PC-3 (cell line): ENCODE measurements around the gene FAM76A.
"Not testable (repeated sequence)": the region's sequence is repeated elsewhere in the genome, so short reads cannot be mapped to it uniquely, and the experiment has no call there.

Experiments used
- EZH2 ChIP-seq: fragments of 300-600 bp; sonication (generic); IDR thresholded peaks from one replicate; pipeline ENCODE4 v1.6.1; 2017; ENCODE audit warnings: antibody characterized with exemption, mild to moderate bottlenecking, low read length; ENCODE audit not compliant: unreplicated experiment
- EZH2phosphoT487 ChIP-seq: fragments of 300-600 bp; sonication (generic); IDR thresholded peaks from 2 replicates; pipeline ENCODE4 v1.6.1; 2018; ENCODE audit warnings: mild to moderate bottlenecking, antibody characterized with exemption, low read length, borderline replicate concordance
- TF ChIP-seq, protein P1 (sequence below): fragments of 300-600 bp; sonication (generic); conservative IDR thresholded peaks from 2 replicates; pipeline ENCODE4 v1.5.1; 2017; ENCODE audit warnings: antibody characterized with exemption, low read depth, mild to moderate bottlenecking, low read length

DNA sequence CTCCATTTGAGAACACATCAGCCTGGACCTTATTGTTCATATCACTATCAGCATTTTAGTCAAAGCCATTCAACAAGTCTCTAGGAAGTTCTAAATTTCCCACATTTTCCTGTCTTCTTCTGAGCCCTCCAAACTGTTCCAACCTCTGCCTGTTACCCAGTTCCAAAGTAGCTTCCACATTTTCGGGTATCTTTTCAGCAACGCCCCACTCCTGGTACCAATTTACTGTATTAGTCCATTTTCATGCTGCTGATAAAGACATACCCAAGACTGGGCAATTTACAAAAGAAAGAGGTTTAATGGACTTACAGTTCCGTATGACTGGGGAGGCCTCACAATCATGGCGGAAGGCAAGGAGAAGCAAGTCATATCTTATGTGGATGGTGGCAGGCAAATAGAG is 44.2 kb upstream of the FAM76A start:
- TF ChIP-seq, protein P1, sequence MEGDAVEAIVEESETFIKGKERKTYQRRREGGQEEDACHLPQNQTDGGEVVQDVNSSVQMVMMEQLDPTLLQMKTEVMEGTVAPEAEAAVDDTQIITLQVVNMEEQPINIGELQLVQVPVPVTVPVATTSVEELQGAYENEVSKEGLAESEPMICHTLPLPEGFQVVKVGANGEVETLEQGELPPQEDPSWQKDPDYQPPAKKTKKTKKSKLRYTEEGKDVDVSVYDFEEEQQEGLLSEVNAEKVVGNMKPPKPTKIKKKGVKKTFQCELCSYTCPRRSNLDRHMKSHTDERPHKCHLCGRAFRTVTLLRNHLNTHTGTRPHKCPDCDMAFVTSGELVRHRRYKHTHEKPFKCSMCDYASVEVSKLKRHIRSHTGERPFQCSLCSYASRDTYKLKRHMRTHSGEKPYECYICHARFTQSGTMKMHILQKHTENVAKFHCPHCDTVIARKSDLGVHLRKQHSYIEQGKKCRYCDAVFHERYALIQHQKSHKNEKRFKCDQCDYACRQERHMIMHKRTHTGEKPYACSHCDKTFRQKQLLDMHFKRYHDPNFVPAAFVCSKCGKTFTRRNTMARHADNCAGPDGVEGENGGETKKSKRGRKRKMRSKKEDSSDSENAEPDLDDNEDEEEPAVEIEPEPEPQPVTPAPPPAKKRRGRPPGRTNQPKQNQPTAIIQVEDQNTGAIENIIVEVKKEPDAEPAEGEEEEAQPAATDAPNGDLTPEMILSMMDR, result not testable (repeated sequence)
- TF ChIP-seq EZH2, EZH2phosphoT487: not testable (repeated sequence)
